Activated T-cell treated with anti-CD3 and anti-CD28 coated beads, Interleukin-2, amount 50 U/mL, for 1 hour (primary cell): ENCODE data around the gene HTT.

ENCODE experiments used
- DNase-seq: peaks from one replicate; pipeline ENCODE4 v3.0.0-alpha.2; 2020

The HTT gene

GRCh38 chr4:3253808-3254207 lies 179.3 kb downstream of the HTT start:
- DNase-seq: peak; percentile 8

GRCh38 chr4:3254302-3255131 lies 180.0 kb downstream of the HTT start:
- DNase-seq: peak; percentile 6

- DNase-seq: peak; percentile 8
These were observed 181.2 kb downstream of the HTT start for GRCh38 chr4:3255611-3256186.

GRCh38 chr4:3256230-3257102 lies 182.0 kb downstream of the HTT start:
- peak; percentile 14 for DNase-seq

GRCh38 chr4:3257103-3257555 lies 182.6 kb downstream of the HTT start:
- peak; percentile 1 for DNase-seq

- peak; percentile 5 for DNase-seq
These were observed 183.3 kb downstream of the HTT start for GRCh38 chr4:3257556-3258482.

GRCh38 chr4:3261411-3262207 lies 187.1 kb downstream of the HTT start:
- DNase-seq: peak; percentile 6

GRCh38 chr4:3262208-3263052 lies 187.9 kb downstream of the HTT start:
- peak; percentile 2 for DNase-seq

- DNase-seq: no peak
These were observed 188.8 kb downstream of the HTT start for GRCh38 chr4:3263053-3263875.

GRCh38 chr4:3263876-3264193 lies 189.4 kb downstream of the HTT start:
- DNase-seq: no peak

- DNase-seq: no peak
These were observed 191.6 kb downstream of the HTT start for GRCh38 chr4:3266076-3266475.

GRCh38 chr4:3267576-3268394 lies 193.3 kb downstream of the HTT start:
- no peak for DNase-seq

GRCh38 chr4:3268395-3269104 lies 194.1 kb downstream of the HTT start:
- DNase-seq: no peak

GRCh38 chr4:3269105-3269927 lies 194.8 kb downstream of the HTT start:
- DNase-seq: no peak

- no peak for DNase-seq
These were observed 195.6 kb downstream of the HTT start for GRCh38 chr4:3269991-3270611.

- DNase-seq: no peak
These were observed 196.7 kb downstream of the HTT start for GRCh38 chr4:3271131-3271530.

- no peak for DNase-seq
These were observed 202.5 kb downstream of the HTT start for GRCh38 chr4:3276986-3277385.
